Cerebellar cortex (tissue), 1 donor: ENCODE data around the gene PPP1CB.
A peak's percentile ranks its signal among the peaks of the same experiment; 100 is the strongest.

Experiments
- DNase-seq: peaks from one replicate; pipeline ENCODE4 v3.0.0-alpha.2; 2015; ENCODE audit warnings: low spot score

Gene PPP1CB

GRCh38 chr2:28745225-28745624, 6.4 kb upstream of the PPP1CB start:
- no peak for DNase-seq

- DNase-seq, result no peak
Measured at GRCh38 chr2:28745876-28746275, 5.8 kb upstream of the PPP1CB start.

GRCh38 chr2:28746429-28747111, 5.1 kb upstream of the PPP1CB start:
- DNase-seq, result no peak

- no peak for DNase-seq
Measured at GRCh38 chr2:28747714-28748113, 3.9 kb upstream of the PPP1CB start.

- no peak for DNase-seq
Measured at GRCh38 chr2:28748176-28748575, 3.5 kb upstream of the PPP1CB start.

- DNase-seq, result no peak
Measured at GRCh38 chr2:28748941-28749340, 2.7 kb upstream of the PPP1CB start.

- DNase-seq, result no peak
Measured at GRCh38 chr2:28749526-28749925, 2.1 kb upstream of the PPP1CB start.

- DNase-seq, result peak; percentile 50
Measured at GRCh38 chr2:28750316-28751251, 1.0 kb upstream of the PPP1CB start.

GRCh38 chr2:28751956-28752630, 463 bp downstream of the PPP1CB start:
- no peak for DNase-seq

- peak; percentile 46 for DNase-seq
Measured at GRCh38 chr2:28752631-28753376, 1.2 kb downstream of the PPP1CB start.

- no peak for DNase-seq
Measured at GRCh38 chr2:28754321-28754720, 2.7 kb downstream of the PPP1CB start.

- no peak for DNase-seq
Measured at GRCh38 chr2:28755421-28755820, 3.8 kb downstream of the PPP1CB start.

GRCh38 chr2:28758459-28758858, 6.8 kb downstream of the PPP1CB start:
- no peak for DNase-seq

GRCh38 chr2:28761420-28761819, 9.8 kb downstream of the PPP1CB start:
- no peak for DNase-seq

- DNase-seq, result no peak
Measured at GRCh38 chr2:28764909-28765711, 13.5 kb downstream of the PPP1CB start.

- no peak for DNase-seq
Measured at GRCh38 chr2:28766070-28766469, 14.4 kb downstream of the PPP1CB start.

- DNase-seq, result no peak
Measured at GRCh38 chr2:28767337-28767736, 15.7 kb downstream of the PPP1CB start.

GRCh38 chr2:28768422-28768821, 16.8 kb downstream of the PPP1CB start:
- DNase-seq, result no peak

- no peak for DNase-seq
Measured at GRCh38 chr2:28768952-28769351, 17.3 kb downstream of the PPP1CB start.

- DNase-seq, result no peak
Measured at GRCh38 chr2:28772351-28772750, 20.7 kb downstream of the PPP1CB start.

GRCh38 chr2:28776471-28776870, 24.8 kb downstream of the PPP1CB start:
- no peak for DNase-seq
